Astrocyte (in vitro differentiated cells and primary cell): ENCODE data around the gene KCTD11. TPM values are rescaled to one million over a fixed set of nuclear protein-coding genes. Genes with fewer than 3 reads are reported as not detected.
A peak's percentile ranks its signal among the peaks of the same experiment; 100 is the strongest.

Experiments
- DNase-seq: peaks from one replicate; pipeline ENCODE4 v3.0.0-alpha.2; 2010; ENCODE audit warnings: low read depth
- FAIRE-seq: peaks from 2 replicates; lab custom pipeline; 2011; peaks lifted over from hg19 to GRCh38; lab: Jason Lieb, UNC
- H2AFZ ChIP-seq: 2 replicates; pipeline ENCODE4 v1.6.0; 2012; ENCODE audit warnings: low read depth, low read length, inconsistent platforms
- H3K27ac ChIP-seq: 2 replicates; pipeline ENCODE4 v1.5.1; 2011; ENCODE audit warnings: low read depth, low read length, inconsistent platforms
- H3K27me3 ChIP-seq: 2 replicates; pipeline ENCODE4 v1.6.0; 2011; ENCODE audit warnings: low read length, inconsistent platforms; ENCODE audit not compliant: insufficient read depth
- H3K36me3 ChIP-seq: 2 replicates; pipeline ENCODE4 v1.5.1; 2011; ENCODE audit warnings: low read length, inconsistent platforms; ENCODE audit not compliant: insufficient read depth
- H3K4me1 ChIP-seq: 2 replicates; pipeline ENCODE4 v1.5.1; 2011; ENCODE audit warnings: low read length, inconsistent platforms; ENCODE audit not compliant: insufficient read depth
- H3K4me2 ChIP-seq: 2 replicates; pipeline ENCODE4 v1.6.0; 2012; ENCODE audit warnings: low read length, inconsistent platforms
- H3K4me3 ChIP-seq: 2 replicates; pipeline ENCODE4 v1.5.1; 2011; ENCODE audit warnings: low read depth, mild to moderate bottlenecking, low read length, inconsistent platforms; ENCODE audit not compliant: insufficient read depth
- H3K79me2 ChIP-seq: 2 replicates; pipeline ENCODE4 v1.6.0; 2012; ENCODE audit warnings: mild to moderate bottlenecking, low read length, inconsistent platforms; ENCODE audit not compliant: insufficient read depth
- H3K9ac ChIP-seq: 2 replicates; pipeline ENCODE4 v1.6.0; 2012; ENCODE audit warnings: mild to moderate bottlenecking, low read length, inconsistent platforms
- H3K9me3 ChIP-seq: 2 replicates; pipeline ENCODE4 v1.5.1; 2012; ENCODE audit warnings: low read depth, mild to moderate bottlenecking, low read length, inconsistent platforms; ENCODE audit not compliant: insufficient read depth
- H4K20me1 ChIP-seq: 2 replicates; pipeline ENCODE4 v1.6.0; 2012; ENCODE audit warnings: low read length, inconsistent platforms; ENCODE audit not compliant: insufficient read depth
- H3K27ac Mint-ChIP-seq: one replicate; pipeline ENCODE4 v1.8.0; 2021; ENCODE audit warnings: mild to moderate bottlenecking, mixed read lengths; ENCODE audit not compliant: unreplicated experiment
- H3K27me3 Mint-ChIP-seq: one replicate; pipeline ENCODE4 v1.8.0; 2021; ENCODE audit warnings: low read depth, mixed read lengths; ENCODE audit not compliant: unreplicated experiment
- H3K36me3 Mint-ChIP-seq: one replicate; pipeline ENCODE4 v1.8.0; 2021; ENCODE audit warnings: low read depth, mixed read lengths; ENCODE audit not compliant: unreplicated experiment
- H3K4me1 Mint-ChIP-seq: one replicate; pipeline ENCODE4 v1.8.0; 2021; ENCODE audit warnings: low read depth, mixed read lengths; ENCODE audit not compliant: unreplicated experiment
- H3K4me3 Mint-ChIP-seq: one replicate; pipeline ENCODE4 v1.8.0; 2021; ENCODE audit warnings: mild to moderate bottlenecking, moderate library complexity, mixed read lengths; ENCODE audit not compliant: unreplicated experiment
- H3K9me3 Mint-ChIP-seq: one replicate; pipeline ENCODE4 v1.8.0; 2021; ENCODE audit warnings: mild to moderate bottlenecking, mixed read lengths; ENCODE audit not compliant: unreplicated experiment
- CTCF ChIP-seq: IDR thresholded peaks from 2 replicates; pipeline ENCODE4 v1.5.1; 2011; ENCODE audit warnings: low read depth, mild to moderate bottlenecking, inconsistent platforms, low read length, moderate library complexity; ENCODE audit not compliant: insufficient read depth
- EZH2 ChIP-seq: IDR thresholded peaks from 2 replicates; pipeline ENCODE4 v1.6.1; 2012; ENCODE audit warnings: mild to moderate bottlenecking, low read length, inconsistent platforms; ENCODE audit not compliant: insufficient read depth
- total RNA-seq: library from RNA; stranded (reverse); gene quantifications from 2 replicates; pipeline ENCODE4 v1.2.1, GENCODE V29; 2021

KCTD11 gene
- total RNA-seq, 1 donor from 2014 or later = 31.6 TPM

- Mint-ChIP-seq H3K27ac (peak overlapping the region; percentile 18), H3K9me3 (no peaks in the 10 kb centered on the region), H3K4me1 (peaks cover 15% of the 10 kb centered on the region), H3K4me3 (peak overlapping the region; percentile 34), H3K27me3 (no peaks in the 10 kb centered on the region), H3K36me3 (no peaks in the 10 kb centered on the region)
- Histone ChIP-seq H3K4me2 (no peak overlapping the region), H3K9ac (no peak overlapping the region), H3K27me3 (peaks cover 3% of the 10 kb centered on the region), H3K4me1 (peaks cover 25% of the 10 kb centered on the region), H3K9me3 (no peaks in the 10 kb centered on the region), H3K36me3 (no peaks in the 10 kb centered on the region), H3K79me2 (peaks cover 27% of the 10 kb centered on the region), H3K27ac (no peak overlapping the region), H2AFZ (no peak overlapping the region), H3K4me3 (no peak overlapping the region), H4K20me1 (peaks cover 25% of the 10 kb centered on the region)
- DNase-seq (no peak), FAIRE-seq (no peak)
- TF ChIP-seq CTCF = no peak
- TF ChIP-seq EZH2 = no peak
Measured at GRCh38 chr17:7356756-7357155, 4.8 kb downstream of the KCTD11 start.

- FAIRE-seq (no peak), DNase-seq (no peak)
- Mint-ChIP-seq H3K4me3 (no peak overlapping the region), H3K4me1 (peaks cover 15% of the 10 kb centered on the region), H3K27ac (no peak overlapping the region), H3K36me3 (no peaks in the 10 kb centered on the region), H3K9me3 (no peaks in the 10 kb centered on the region), H3K27me3 (no peaks in the 10 kb centered on the region)
- H2AFZ ChIP-seq = no peak overlapping the region
- peaks cover 23% of the 10 kb centered on the region for H3K4me1 ChIP-seq
- no peak overlapping the region for H3K27ac ChIP-seq
- H3K27me3 ChIP-seq = peaks cover 3% of the 10 kb centered on the region
- no peak overlapping the region for H3K9ac ChIP-seq
- TF ChIP-seq CTCF (no peak), EZH2 (no peak)
- no peaks in the 10 kb centered on the region for H3K9me3 ChIP-seq
- peaks cover 23% of the 10 kb centered on the region for H3K79me2 ChIP-seq
- no peak overlapping the region for H3K4me2 ChIP-seq
- H4K20me1 ChIP-seq = peaks cover 25% of the 10 kb centered on the region
- H3K36me3 ChIP-seq = no peaks in the 10 kb centered on the region
- no peak overlapping the region for H3K4me3 ChIP-seq
Measured at GRCh38 chr17:7357381-7357780, 5.4 kb downstream of the KCTD11 start.

GRCh38 chr17:7361906-7362305 is 9.9 kb downstream of the KCTD11 start:
- Mint-ChIP-seq H3K27me3 (peaks cover 4% of the 10 kb centered on the region), H3K4me1 (no peaks in the 10 kb centered on the region), H3K4me3 (peak overlapping the region; percentile 6), H3K36me3 (no peaks in the 10 kb centered on the region), H3K9me3 (no peaks in the 10 kb centered on the region), H3K27ac (no peak overlapping the region)
- no peaks in the 10 kb centered on the region for H4K20me1 ChIP-seq
- no peaks in the 10 kb centered on the region for H3K79me2 ChIP-seq
- no peak for FAIRE-seq
- H3K4me1 ChIP-seq = no peaks in the 10 kb centered on the region
- H3K27ac ChIP-seq = no peak overlapping the region
- H3K4me2 ChIP-seq = no peak overlapping the region
- no peak overlapping the region for H3K4me3 ChIP-seq
- no peaks in the 10 kb centered on the region for H3K36me3 ChIP-seq
- TF ChIP-seq CTCF (no peak), EZH2 (no peak)
- no peak overlapping the region for H3K9ac ChIP-seq
- H2AFZ ChIP-seq = no peak overlapping the region
- peaks cover 2% of the 10 kb centered on the region for H3K27me3 ChIP-seq
- DNase-seq = no peak
- H3K9me3 ChIP-seq = no peaks in the 10 kb centered on the region
